GM12891 (cell line): Measurements from ENCODE around the gene METTL18.

ENCODE experiments used
- PAX5 ChIP-seq: IDR thresholded peaks from 2 replicates; pipeline ENCODE4 v1.6.1; 2011; ENCODE audit warnings: low read length, moderate library complexity, mild to moderate bottlenecking; ENCODE audit not compliant: insufficient read depth, severe bottlenecking
- POLR2A ChIP-seq: IDR thresholded peaks from 2 replicates; pipeline ENCODE4 v1.6.1; 2011; ENCODE audit warnings: low read depth, low read length, control low read depth
- POLR2AphosphoS5 ChIP-seq: IDR thresholded peaks from 2 replicates; pipeline ENCODE4 v1.6.1; 2011; ENCODE audit warnings: low read depth, low read length, control low read depth
- TAF1 ChIP-seq: IDR thresholded peaks from 2 replicates; pipeline ENCODE4 v1.6.1; 2011; ENCODE audit warnings: low read depth, low read length, control low read depth

- TF ChIP-seq POLR2AphosphoS5, result no peak
- no peak for TF ChIP-seq POLR2A
- no peak for TF ChIP-seq TAF1
- no peak for TF ChIP-seq PAX5
These were observed 1.6 kb upstream of the METTL18 start for GRCh38 chr1:169796274-169796810.
